B cell (primary cell): ENCODE results near the gene EMB. TPM values are rescaled to one million over a fixed set of nuclear protein-coding genes. Genes with fewer than 3 reads are reported as not detected.
"Not testable (repeated sequence)": the region's sequence is repeated elsewhere in the genome, so short reads cannot be mapped to it uniquely, and the experiment has no call there.

Experiments
- ATAC-seq: fragments of 200-7000 bp; cut with Tn5 transposase; one replicate; pipeline ENCODE4 v1.10.0; 2021; ENCODE audit warnings: low read depth, mild to moderate bottlenecking, moderate number of reproducible peaks, moderate library complexity
- CTCF ChIA-PET: fragments of 350-600 bp; sonication (Branson Sonifier 250); formaldehyde crosslinking; loops from one replicate; lab custom pipeline; 2021; ENCODE audit warnings: antibody characterized with exemption, inconsistent platforms; lab: Charles Lee
- POLR2A ChIA-PET: fragments of 350-600 bp; sonication (Branson Sonifier 250); formaldehyde crosslinking; loops from one replicate; lab custom pipeline; 2021; ENCODE audit warnings: antibody characterized with exemption; lab: Charles Lee
- DNase-seq: peaks from one replicate; pipeline ENCODE4 v3.0.0; 2013
- H2AFZ ChIP-seq: 2 replicates; pipeline ENCODE4 v1.6.1; 2012; ENCODE audit warnings: mild to moderate bottlenecking, low read depth, low read length; ENCODE audit not compliant: insufficient read depth, poor library complexity, severe bottlenecking
- H3K27ac ChIP-seq, 2 donors: 1 replicate in 1 of 2; 2 replicates in 1 of 2; pipeline ENCODE4 v1.5.1; 2012 to 2013; ENCODE audit warnings: low read length in 2 of 2, mild to moderate bottlenecking in 2 of 2, moderate library complexity in 1 of 2
- H3K27me3 ChIP-seq, 4 experiments: fragments of 200-600 bp in 1 of 4; sonication (generic) in 1 of 4; replicated peaks in 1 of 4; 1 replicate in 2 of 4; 2 replicates in 2 of 4; pipeline versions ENCODE4 v1.6.1 to v1.7.0; 2013 to 2016; ENCODE audit warnings: low read length in 3 of 4, mild to moderate bottlenecking in 2 of 4, mixed read lengths in 1 of 4, moderate library complexity in 1 of 4; ENCODE audit not compliant: insufficient read depth in 4 of 4, control insufficient read depth in 3 of 4; ENCODE audit errors: control extremely low read depth in 1 of 4
- H3K36me3 ChIP-seq, 2 experiments: replicated peaks in 1 of 2; 1 replicate in 1 of 2; 2 replicates in 1 of 2; pipeline versions ENCODE4 v1.6.1 to v1.7.1; 2013; ENCODE audit warnings: low read length in 1 of 2; ENCODE audit not compliant: insufficient read depth in 2 of 2, control insufficient read depth in 1 of 2; ENCODE audit errors: control extremely low read depth in 1 of 2, extremely low read depth in 1 of 2
- H3K4me1 ChIP-seq, 2 donors: fragments of 200-600 bp in 1 of 2; sonication (generic) in 1 of 2; 1 replicate in 1 of 2; 2 replicates in 1 of 2; pipeline versions ENCODE4 v1.5.1 to v1.6.1; 2013 to 2017; ENCODE audit warnings: low read length in 2 of 2; ENCODE audit not compliant: control insufficient read depth in 2 of 2, insufficient read depth in 2 of 2
- H3K4me2 ChIP-seq: replicated peaks from 2 replicates; pipeline ENCODE3; 2012; ENCODE audit warnings: mild to moderate bottlenecking, low read depth, low read length; ENCODE audit not compliant: poor library complexity, severe bottlenecking
- H3K4me3 ChIP-seq, 5 experiments: fragments of 200-600 bp in 1 of 5; sonication (generic) in 1 of 5; 1 replicate in 3 of 5; 2 replicates in 2 of 5; pipeline versions ENCODE4 v1.5.1 to v1.7.0; 2011 to 2016; ENCODE audit warnings: low read length in 4 of 5, mild to moderate bottlenecking in 4 of 5, low read depth in 2 of 5, control low read depth in 1 of 5, moderate library complexity in 1 of 5; ENCODE audit not compliant: insufficient read depth in 1 of 5; ENCODE audit errors: control extremely low read depth in 1 of 5, extremely low read depth in 1 of 5
- H3K79me2 ChIP-seq: fragments of 200-600 bp; sonication (generic); one replicate; pipeline ENCODE4 v1.6.0; 2016; ENCODE audit warnings: low read length; ENCODE audit not compliant: control insufficient read depth, insufficient read depth
- H3K9ac ChIP-seq: fragments of 200-600 bp; sonication (generic); 2 replicates; pipeline ENCODE4 v1.6.1; 2017; ENCODE audit warnings: mild to moderate bottlenecking, low read length, moderate library complexity
- H3K9me3 ChIP-seq, 3 donors: one replicate each; pipeline versions ENCODE4 v1.6.1 to v1.7.1; 2013; ENCODE audit warnings: low read length in 2 of 3; ENCODE audit not compliant: control insufficient read depth in 2 of 3, insufficient read depth in 1 of 3; ENCODE audit errors: control extremely low read depth in 1 of 3
- H4K20me1 ChIP-seq: 2 replicates; pipeline ENCODE4 v1.6.0; 2012; ENCODE audit warnings: mild to moderate bottlenecking, low read length; ENCODE audit not compliant: insufficient read depth, control insufficient read depth, poor library complexity, severe bottlenecking
- H3K27ac Mint-ChIP-seq: one replicate; pipeline ENCODE4 v1.8.0; 2021; ENCODE audit warnings: mixed read lengths
- H3K27me3 Mint-ChIP-seq: one replicate; pipeline ENCODE4 v1.8.0; 2021; ENCODE audit warnings: mixed read lengths
- H3K4me1 Mint-ChIP-seq: one replicate; pipeline ENCODE4 v1.8.0; 2021; ENCODE audit warnings: mixed read lengths
- H3K4me3 Mint-ChIP-seq: one replicate; pipeline ENCODE4 v1.8.0; 2021; ENCODE audit warnings: mixed read lengths
- H3K9me3 Mint-ChIP-seq: one replicate; pipeline ENCODE4 v1.8.0; 2022; ENCODE audit warnings: mixed read lengths; ENCODE audit not compliant: insufficient read depth
- WGBS: methylation state at CpG from one replicate; pipeline ENCODE4 v1.1.5; 2013; ENCODE audit warnings: missing lambda C conversion rate; ENCODE audit not compliant: insufficient coverage; 5-methylcytosine and 5-hydroxymethylcytosine counted together
- intact Hi-C: fragments of 100-400 bp; cut with micrococcal nuclease; formaldehyde crosslinking; loops from one replicate; pipeline ENCODE4 v1.10.0; 2022
- polyA plus RNA-seq: library from polyadenylated mRNA; depleted of rRNA; stranded (reverse); fragments of >200 nt; gene quantifications from 2 replicates; pipeline ENCODE4 v1.2.3, GENCODE V29; 2012
- total RNA-seq, 2 donors: library from RNA; stranded (reverse); fragments of 120-200 nt in 1 of 2; gene quantifications; 1 replicate in 1 of 2; 2 replicates in 1 of 2; pipeline versions ENCODE4 v1.2.3 to v1.2.4, GENCODE V29; 2013 to 2022

EMB gene
- total and polyA plus RNA-seq, 2 donors (not counting 1 experiment from before 2014, with no cell fraction given), result 40.7 to 95.7 TPM

DNA sequence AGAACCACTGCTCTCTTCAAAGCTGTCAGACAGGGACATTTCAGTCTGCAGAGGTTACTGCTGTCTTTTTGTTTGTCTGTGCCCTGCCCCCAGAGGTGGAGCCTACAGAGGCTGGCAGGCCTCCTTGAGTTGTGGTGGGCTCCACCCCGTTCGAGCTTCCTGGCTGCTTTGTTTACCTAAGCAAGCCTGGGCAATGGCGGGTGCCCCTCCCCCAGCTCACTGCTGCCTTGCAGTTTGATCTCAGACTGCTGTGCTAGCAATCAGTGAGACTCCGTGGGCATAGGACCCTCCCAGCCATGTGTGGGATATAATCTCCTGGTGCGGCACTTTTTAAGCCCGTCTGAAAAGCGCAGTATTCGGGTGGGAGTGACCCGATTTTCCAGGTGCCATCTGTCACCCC lies 17.3 kb upstream of the EMB start:
- CTCF ChIA-PET, H3K27me3 ChIP-seq, H3K9me3 ChIP-seq, intact Hi-C loops, H2AFZ ChIP-seq, H3K4me1 ChIP-seq, H3K36me3 ChIP-seq, DNase-seq, H3K4me3 Mint-ChIP-seq, H3K9me3 Mint-ChIP-seq, H3K4me3 ChIP-seq, H3K27ac ChIP-seq, POLR2A ChIA-PET, H3K27ac Mint-ChIP-seq, H4K20me1 ChIP-seq, ATAC-seq, H3K79me2 ChIP-seq, H3K4me2 ChIP-seq, H3K9ac ChIP-seq, H3K27me3 Mint-ChIP-seq: not testable (repeated sequence)
- WGBS, result 85% methylated on average over 8 of the region's 9 CpGs
- peaks cover 17% of the 10 kb centered on the region for H3K4me1 Mint-ChIP-seq

DNA sequence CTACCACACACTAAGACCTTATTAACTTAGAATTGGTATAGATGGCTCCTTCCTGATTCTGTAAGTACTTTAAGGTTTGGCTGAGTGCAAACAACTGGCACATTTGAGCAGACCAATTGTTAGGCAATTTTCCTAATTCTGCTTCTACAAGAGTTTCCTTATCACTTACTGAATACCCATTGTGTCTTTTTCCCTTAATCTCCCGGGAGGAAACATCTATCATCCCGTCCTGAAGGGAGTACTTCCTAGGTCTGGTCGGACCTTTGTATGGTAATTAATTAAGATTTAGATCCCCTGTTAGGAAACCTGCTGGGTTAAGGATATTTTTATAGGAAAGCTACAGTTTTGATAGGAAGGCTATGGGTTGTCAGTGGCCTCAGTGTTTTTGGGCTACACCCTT lies 8.2 kb upstream of the EMB start:
- H3K4me3 Mint-ChIP-seq, H3K9me3 Mint-ChIP-seq, H3K4me3 ChIP-seq, H3K27ac ChIP-seq, H3K27me3 ChIP-seq, H4K20me1 ChIP-seq, H3K9me3 ChIP-seq, H3K79me2 ChIP-seq, H3K36me3 ChIP-seq, H3K27me3 Mint-ChIP-seq, DNase-seq, H3K4me2 ChIP-seq, POLR2A ChIA-PET, H3K9ac ChIP-seq, ATAC-seq, CTCF ChIA-PET, H2AFZ ChIP-seq: not testable (repeated sequence)
- no CpG with 5 or more reads among the region's 3 CpGs for WGBS
- peaks cover 23 to 30% of the 10 kb centered on the region in 2 donors for H3K4me1 ChIP-seq
- H3K27ac Mint-ChIP-seq, result peak overlapping the region; percentile 46
- H3K4me1 Mint-ChIP-seq, result peaks cover 44% of the 10 kb centered on the region
- intact Hi-C loops, result loop anchor here (10.0 kb wide), 1 partner anchor 54 kb away; no protein-coding TSS in a partner anchor
